K562 (cell line): Measurements from ENCODE around the gene ISG20L2. TPM values are rescaled to one million over a fixed set of nuclear protein-coding genes. Genes with fewer than 3 reads are reported as not detected.

ENCODE experiments used
- BCL6 ChIP-seq: fragments of 250-450 bp; sonication (Bioruptor Pico); IDR thresholded peaks from 2 replicates; pipeline ENCODE4 v1.4.0; 2020
- DPF2 ChIP-seq: fragments of 450-650 bp; IDR thresholded peaks from 2 replicates; pipeline ENCODE4 v1.6.1; 2016
- ETV1 ChIP-seq: fragments of 450-650 bp; conservative IDR thresholded peaks from 2 replicates; pipeline ENCODE4 v1.6.1; 2016; ENCODE audit warnings: missing genetic modification characterization, control low read depth, low read depth, missing compliant biosample characterization
- FIP1L1 ChIP-seq: fragments of 200-400 bp; formaldehyde crosslinking; IDR thresholded peaks from 2 replicates; pipeline ENCODE4 v1.6.1; 2018; ENCODE audit warnings: mild to moderate bottlenecking, low read depth, low read length; ENCODE audit not compliant: poor library complexity, severe bottlenecking
- IRF9 ChIP-seq: fragments of 450-650 bp; IDR thresholded peaks from 2 replicates; pipeline ENCODE4 v1.6.1; 2016; ENCODE audit warnings: missing biosample characterization, missing genetic modification characterization
- JUND ChIP-seq, 2 experiments: IDR thresholded peaks; 2 replicates in 1 of 2; 3 replicates in 1 of 2; pipeline ENCODE4 v1.6.1; 2011; ENCODE audit warnings: borderline replicate concordance in 2 of 2, low read depth in 2 of 2, low read length in 2 of 2, improper control_type of control experiment in 1 of 2, missing biosample characterization in 1 of 2, missing genetic modification characterization in 1 of 2, missing genetic modification reagents in 1 of 2
- MYBL2 ChIP-seq, 2 experiments: fragments of 450-650 bp in 1 of 2; sonication (generic) in 1 of 2; formaldehyde crosslinking in 1 of 2; IDR thresholded peaks; 2 replicates each; pipeline versions ENCODE4 v1.6.1 to v1.8.1; 2017 to 2022; ENCODE audit warnings: borderline replicate concordance in 1 of 2, inconsistent platforms in 1 of 2, low read depth in 1 of 2, mild to moderate bottlenecking in 1 of 2, missing genetic modification reagents in 1 of 2, moderate library complexity in 1 of 2
- NR2C1 ChIP-seq, 2 experiments: fragments of 450-650 bp; IDR thresholded peaks; 2 replicates each; pipeline ENCODE4 v1.6.1; 2017; ENCODE audit warnings: mild to moderate bottlenecking in 2 of 2, antibody characterized with exemption in 1 of 2, inconsistent platforms in 1 of 2, missing compliant biosample characterization in 1 of 2, missing genetic modification characterization in 1 of 2
- NRF1 ChIP-seq, 2 experiments: fragments of 450-650 bp; IDR thresholded peaks in 1 of 2; conservative IDR thresholded peaks in 1 of 2; 2 replicates each; pipeline ENCODE4 v1.6.1; 2014; ENCODE audit warnings: mild to moderate bottlenecking in 2 of 2
- PHF8 ChIP-seq: fragments of 200-600 bp; sonication (generic); IDR thresholded peaks from 2 replicates; pipeline ENCODE4 v1.6.1; 2012; ENCODE audit warnings: mixed run types, mild to moderate bottlenecking, inconsistent platforms, low read length, moderate library complexity, borderline replicate concordance
- RAD21 ChIP-seq, 2 experiments: fragments of 250-450 bp in 1 of 2; fragments of 450-650 bp in 1 of 2; sonication (Bioruptor Pico) in 1 of 2; formaldehyde crosslinking in 1 of 2; IDR thresholded peaks in 1 of 2; conservative IDR thresholded peaks in 1 of 2; 2 replicates each; pipeline versions ENCODE4 v1.4.0 to v1.8.0; 2020 to 2022; ENCODE audit warnings: mild to moderate bottlenecking in 2 of 2, moderate library complexity in 1 of 2
- RBM25 ChIP-seq: fragments of 200-400 bp; formaldehyde crosslinking; IDR thresholded peaks from 2 replicates; pipeline ENCODE4 v1.6.1; 2018; ENCODE audit warnings: low read length, low read depth, moderate library complexity; ENCODE audit not compliant: severe bottlenecking
- SIX5 ChIP-seq, 2 experiments: IDR thresholded peaks; 2 replicates each; pipeline ENCODE4 v1.6.1; 2011; ENCODE audit warnings: low read length in 2 of 2, borderline replicate concordance in 1 of 2, low read depth in 1 of 2, mild to moderate bottlenecking in 1 of 2, moderate library complexity in 1 of 2; ENCODE audit not compliant: insufficient read depth in 1 of 2
- TRIM28 ChIP-seq: fragments of 450-650 bp; IDR thresholded peaks from 2 replicates; pipeline ENCODE4 v1.6.1; 2017
- ZBTB9 ChIP-seq: fragments of 450-650 bp; formaldehyde crosslinking; IDR thresholded peaks from 2 replicates; pipeline ENCODE4 v1.4.0; 2020; ENCODE audit warnings: mild to moderate bottlenecking, moderate library complexity
- ZNF124 ChIP-seq: sonication (generic); formaldehyde crosslinking; IDR thresholded peaks from 2 replicates; pipeline ENCODE4 v1.8.1; 2022; ENCODE audit warnings: missing genetic modification reagents
- ZNF79 ChIP-seq: fragments of 250-450 bp; sonication (Bioruptor Pico); IDR thresholded peaks from 2 replicates; pipeline ENCODE4 v1.4.0; 2020; ENCODE audit warnings: low read depth, mild to moderate bottlenecking, moderate library complexity
- ZNF830 ChIP-seq: fragments of 250-450 bp; sonication (Bioruptor Pico); IDR thresholded peaks from 2 replicates; pipeline ENCODE4 v1.5.0; 2021; ENCODE audit warnings: mild to moderate bottlenecking
- polyA plus RNA-seq, 8 experiments: library from polyadenylated mRNA; depleted of rRNA in 4 of 8; stranded (reverse) in 5 of 8; unstranded in 3 of 8; fragments of >200 nt; fragmentation: Nextera tagmentation in 2 of 8; fragmentation: Illumina TruSeq in 1 of 8; extraction: Ambion mirVana in 2 of 8; extraction: Trizol in 1 of 8; gene quantifications; 2 replicates each; pipeline versions ENCODE4 v1.2.1 to v1.2.3, GENCODE V29; 2011 to 2014; ENCODE audit warnings: inconsistent platforms in 1 of 8, missing spikeins in 1 of 8
- total RNA-seq, 7 experiments: library from RNA; depleted of rRNA in 6 of 7; stranded (reverse); fragments of >200 nt in 6 of 7; fragmentation: Illumina TruSeq in 2 of 7; extraction: Trizol in 2 of 7; gene quantifications; 2 replicates each; pipeline versions ENCODE4 v1.2.1 to v1.2.3, GENCODE V29; 2011 to 2021; ENCODE audit warnings: low replicate concordance in 1 of 7
- TF ChIP-seq, protein P1 (sequence below): fragments of 450-650 bp; IDR thresholded peaks from 2 replicates; pipeline ENCODE4 v1.6.1; 2018; ENCODE audit not compliant: partially characterized antibody

ISG20L2 gene
- total and polyA plus RNA-seq, 9 of the 15 experiments (the other 6 are each of a cell fraction or from before 2014, with no cell fraction given): 21.3 to 130 (median 50.3) TPM

GRCh38 chr1:156677616-156678596, 50.7 kb downstream of the ISG20L2 start (continued):
- TF ChIP-seq NR2C1 (IDR thresholded peaks at IDR 0.05) (no peak), NR2C1 (tag; IDR thresholded peaks at IDR 0.05) (no peak), ETV1 (peak; percentile 23; the same call in 1 of the 2 replicates), ZNF124 (CRISPR knock-in tag) (no peak), ZNF830 (CRISPR knock-in tag) (no peak), ZNF79 (CRISPR knock-in tag) (no peak), FIP1L1 (no peak), JUND (IDR thresholded peaks at IDR 0.05; ENCODE audit: borderline replicate concordance, low read depth, low read length) (peak; percentile 30; the same call in 1 of the 2 replicates), JUND (tag; IDR thresholded peaks at IDR 0.05; ENCODE audit: borderline replicate concordance, low read depth, low read length) (peak; percentile 63; the same call in 2 of the 3 replicates), ZBTB9 (CRISPR knock-in tag) (no peak), TRIM28 (no peak), BCL6 (CRISPR knock-in tag) (no peak), PHF8 (no peak), RAD21 (CRISPR knock-in tag; conservative IDR thresholded peaks at IDR 0.05 in 1 of 2, IDR thresholded peaks at IDR 0.05 in 1 of 2) (peak; percentile 99), MYBL2 (IDR thresholded peaks at IDR 0.05; ENCODE audit: low read depth) (no peak), MYBL2 (CRISPR knock-in tag; IDR thresholded peaks at IDR 0.05; ENCODE audit: borderline replicate concordance) (no peak), IRF9 (no peak), DPF2 (0 out of 2 replicates have a peak, but pooled peaks have one; percentile 6), SIX5 (IDR thresholded peaks at IDR 0.05; ENCODE audit: borderline replicate concordance in 1 of 2, insufficient read depth in 1 of 2, low read depth in 1 of 2, low read length in 2 of 2) (no peak), RBM25 (peak; percentile 3), NRF1 (conservative IDR thresholded peaks at IDR 0.05 in 1 of 2, IDR thresholded peaks at IDR 0.05 in 1 of 2) (peak in 1 of 2 experiments; percentile 10; a peak in 1 of 4 replicates)
- TF ChIP-seq, protein P1, sequence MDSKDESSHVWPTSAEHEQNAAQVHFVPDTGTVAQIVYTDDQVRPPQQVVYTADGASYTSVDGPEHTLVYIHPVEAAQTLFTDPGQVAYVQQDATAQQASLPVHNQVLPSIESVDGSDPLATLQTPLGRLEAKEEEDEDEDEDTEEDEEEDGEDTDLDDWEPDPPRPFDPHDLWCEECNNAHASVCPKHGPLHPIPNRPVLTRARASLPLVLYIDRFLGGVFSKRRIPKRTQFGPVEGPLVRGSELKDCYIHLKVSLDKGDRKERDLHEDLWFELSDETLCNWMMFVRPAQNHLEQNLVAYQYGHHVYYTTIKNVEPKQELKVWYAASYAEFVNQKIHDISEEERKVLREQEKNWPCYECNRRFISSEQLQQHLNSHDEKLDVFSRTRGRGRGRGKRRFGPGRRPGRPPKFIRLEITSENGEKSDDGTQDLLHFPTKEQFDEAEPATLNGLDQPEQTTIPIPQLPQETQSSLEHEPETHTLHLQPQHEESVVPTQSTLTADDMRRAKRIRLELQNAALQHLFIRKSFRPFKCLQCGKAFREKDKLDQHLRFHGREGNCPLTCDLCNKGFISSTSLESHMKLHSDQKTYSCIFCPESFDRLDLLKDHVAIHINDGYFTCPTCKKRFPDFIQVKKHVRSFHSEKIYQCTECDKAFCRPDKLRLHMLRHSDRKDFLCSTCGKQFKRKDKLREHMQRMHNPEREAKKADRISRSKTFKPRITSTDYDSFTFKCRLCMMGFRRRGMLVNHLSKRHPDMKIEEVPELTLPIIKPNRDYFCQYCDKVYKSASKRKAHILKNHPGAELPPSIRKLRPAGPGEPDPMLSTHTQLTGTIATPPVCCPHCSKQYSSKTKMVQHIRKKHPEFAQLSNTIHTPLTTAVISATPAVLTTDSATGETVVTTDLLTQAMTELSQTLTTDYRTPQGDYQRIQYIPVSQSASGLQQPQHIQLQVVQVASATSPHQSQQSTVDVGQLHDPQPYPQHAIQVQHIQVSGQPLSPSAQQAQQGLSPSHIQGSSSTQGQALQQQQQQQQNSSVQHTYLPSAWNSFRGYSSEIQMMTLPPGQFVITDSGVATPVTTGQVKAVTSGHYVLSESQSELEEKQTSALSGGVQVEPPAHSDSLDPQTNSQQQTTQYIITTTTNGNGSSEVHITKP: no peak
